Suprapubic skin (tissue), 4 donors: Measurements from ENCODE around the gene MRPL45. TPM values are rescaled to one million over a fixed set of nuclear protein-coding genes. Genes with fewer than 3 reads are reported as not detected.
"Not testable (repeated sequence)": the region's sequence is repeated elsewhere in the genome, so short reads cannot be mapped to it uniquely, and the experiment has no call there.

ENCODE experiments used
- DNase-seq, 2 donors: peaks; one replicate each; pipeline ENCODE4 v3.0.0-alpha.2; 2019; ENCODE audit warnings: low spot score in 2 of 2
- H3K27ac ChIP-seq: fragments of 200-600 bp; sonication (generic); one replicate; pipeline ENCODE4 v1.5.1; 2019
- H3K27me3 ChIP-seq: fragments of 200-600 bp; sonication (generic); one replicate; pipeline ENCODE4 v1.5.1; 2019
- H3K36me3 ChIP-seq: fragments of 200-600 bp; sonication (generic); one replicate; pipeline ENCODE4 v1.5.1; 2019
- H3K4me1 ChIP-seq: fragments of 200-600 bp; sonication (generic); one replicate; pipeline ENCODE4 v1.5.1; 2019
- H3K4me3 ChIP-seq: fragments of 200-600 bp; sonication (generic); one replicate; pipeline ENCODE4 v1.5.1; 2019; ENCODE audit warnings: mild to moderate bottlenecking
- H3K9me3 ChIP-seq: fragments of 200-600 bp; sonication (generic); one replicate; pipeline ENCODE4 v1.5.1; 2019
- POLR2AphosphoS5 ChIP-seq, 3 donors: sonication (generic); formaldehyde crosslinking; IDR thresholded peaks; one replicate each; pipeline ENCODE4 v1.6.1; 2017; ENCODE audit warnings: antibody characterized with exemption in 3 of 3
- WGBS: methylation state at CpG from one replicate; pipeline ENCODE4 v1.1.5; 2018; 5-methylcytosine and 5-hydroxymethylcytosine counted together
- total RNA-seq, 4 donors: library from RNA; depleted of rRNA; stranded (reverse); fragments of >200 nt; gene quantifications; one replicate each; pipeline ENCODE4 v1.1.0, GENCODE V29; 2016

Gene MRPL45
- total RNA-seq = 10 to 100 TPM; 30.3 to 37.4 (median 32.8) TPM

- H3K4me1 ChIP-seq, H3K27me3 ChIP-seq, H3K9me3 ChIP-seq: not testable (repeated sequence)
- DNase-seq = peak; percentile 98 to 99
- peak in 1 of 3 donors; percentile 22 for TF ChIP-seq POLR2AphosphoS5 (IDR thresholded peaks at IDR 0.05)
- peaks cover 14% of the 10 kb centered on the region for H3K36me3 ChIP-seq
- 1% methylated on average over 44 of the region's 48 CpGs for WGBS
- H3K4me3 ChIP-seq = peak within 1 kb of the TSS; percentile 52
- peak within 1 kb of the TSS; percentile 79 for H3K27ac ChIP-seq
Observed at GRCh38 chr17:38296834-38297517, at the start of gene MRPL45. Gene MRPL45, plus strand, starts transcription at chr17:38297168. Its CDS starts 16 bp downstream, at chr17:38297184.

- H3K9me3 ChIP-seq, H3K27ac ChIP-seq, DNase-seq, H3K36me3 ChIP-seq, H3K27me3 ChIP-seq, H3K4me1 ChIP-seq, H3K4me3 ChIP-seq: not testable (repeated sequence)
- WGBS = 92% methylated on average over 11 of the region's 14 CpGs
Observed at GRCh38 chr17:38253191-38253590, 43.8 kb upstream of the MRPL45 start.

- not testable (repeated sequence) for H3K9me3 ChIP-seq, H3K4me1 ChIP-seq, H3K4me3 ChIP-seq, DNase-seq, H3K27me3 ChIP-seq, H3K36me3 ChIP-seq
- peak overlapping the region; percentile 29 for H3K27ac ChIP-seq
- WGBS = 34% methylated on average over 2 of the region's 2 CpGs
Observed at GRCh38 chr17:38254357-38254756, 42.6 kb upstream of the MRPL45 start.

- H3K27ac ChIP-seq = peak overlapping the region; percentile 93
- H3K9me3 ChIP-seq, H3K4me1 ChIP-seq, H3K27me3 ChIP-seq, H3K36me3 ChIP-seq: not testable (repeated sequence)
- peak overlapping the region; percentile 77 for H3K4me3 ChIP-seq
- WGBS = 0% methylated on average over 8 of the region's 73 CpGs
- peak; percentile 90 to 93 for DNase-seq
Observed at GRCh38 chr17:38257013-38257621, 39.9 kb upstream of the MRPL45 start.

GRCh38 chr17:38265974-38266506 lies 30.9 kb upstream of the MRPL45 start:
- not testable (repeated sequence) for DNase-seq, H3K9me3 ChIP-seq, H3K27me3 ChIP-seq, H3K27ac ChIP-seq, H3K4me1 ChIP-seq, H3K4me3 ChIP-seq, H3K36me3 ChIP-seq
- WGBS = 79% methylated on average over 1 of the region's 1 CpG

GRCh38 chr17:38266571-38266970 lies 30.4 kb upstream of the MRPL45 start:
- WGBS = 95% methylated on average over 17 of the region's 17 CpGs
- H3K4me1 ChIP-seq, H3K27me3 ChIP-seq, H3K36me3 ChIP-seq, H3K27ac ChIP-seq, H3K9me3 ChIP-seq, H3K4me3 ChIP-seq, DNase-seq: not testable (repeated sequence)

GRCh38 chr17:38268138-38268537 lies 28.8 kb upstream of the MRPL45 start:
- not testable (repeated sequence) for H3K4me1 ChIP-seq, H3K4me3 ChIP-seq, H3K9me3 ChIP-seq, H3K36me3 ChIP-seq, H3K27ac ChIP-seq, H3K27me3 ChIP-seq, DNase-seq
- 62% methylated on average over 3 of the region's 3 CpGs for WGBS

GRCh38 chr17:38269045-38269444 lies 27.9 kb upstream of the MRPL45 start:
- not testable (repeated sequence) for H3K4me1 ChIP-seq, H3K9me3 ChIP-seq, H3K27ac ChIP-seq, H3K36me3 ChIP-seq, H3K4me3 ChIP-seq, H3K27me3 ChIP-seq, DNase-seq
- WGBS = 86% methylated on average over 1 of the region's 1 CpG

- not testable (repeated sequence) for H3K9me3 ChIP-seq, DNase-seq, H3K4me1 ChIP-seq, H3K27me3 ChIP-seq, H3K36me3 ChIP-seq, H3K27ac ChIP-seq, H3K4me3 ChIP-seq
Observed at GRCh38 chr17:38269552-38269951, 27.4 kb upstream of the MRPL45 start.

- DNase-seq, H3K4me3 ChIP-seq, H3K9me3 ChIP-seq, H3K27me3 ChIP-seq, H3K4me1 ChIP-seq, H3K36me3 ChIP-seq, H3K27ac ChIP-seq: not testable (repeated sequence)
Observed at GRCh38 chr17:38285994-38286393, 11.0 kb upstream of the MRPL45 start.

GRCh38 chr17:38286501-38287091 lies 10.4 kb upstream of the MRPL45 start:
- H3K4me3 ChIP-seq, H3K36me3 ChIP-seq, H3K27me3 ChIP-seq, H3K4me1 ChIP-seq, H3K9me3 ChIP-seq: not testable (repeated sequence)
- 23% methylated on average over 7 of the region's 11 CpGs for WGBS
- DNase-seq = peak in 1 of 2 donors; percentile 72
- H3K27ac ChIP-seq = peak overlapping the region; percentile 38
